ENCODE results near the gene CLCN3. TPM values are rescaled to one million over a fixed set of nuclear protein-coding genes. Genes with fewer than 3 reads are reported as not detected.
A peak's percentile ranks its signal among the peaks of the same experiment; 100 is the strongest.
"Not testable (repeated sequence)": the region's sequence is repeated elsewhere in the genome, so short reads cannot be mapped to it uniquely, and the experiment has no call there.

Gene CLCN3
- total RNA-seq: 10 to 100 TPM; 22.4 to 40.5 TPM

GRCh38 chr4:169619958-169620879 lies at the start of gene CLCN3:
Gene CLCN3 (plus strand): TSS chr4:169620578. CDS start chr4:169635929, 15,351 bp downstream.
- H3K36me3 ChIP-seq (replicated peaks in 1 of 2; ENCODE audit: insufficient read depth in 1 of 2, low read depth in 2 of 2): no peaks in the 10 kb centered on the region
- H3K4me1 ChIP-seq: peaks cover 12% of the 10 kb centered on the region
- peak; percentile 96 for ATAC-seq
- H3K27ac ChIP-seq: peak within 1 kb of the TSS; percentile 86 to 98 (median 96)
- WGBS, 2 donors: 0 to 1% methylated on average over 37 to 64 of the region's 67 CpGs
- peak; percentile 97 to 98 (median 98) for DNase-seq
- H3K9me3 ChIP-seq: no peaks in the 10 kb centered on the region
- H3K27me3 ChIP-seq: no peaks in the 10 kb centered on the region
- H3K4me3 ChIP-seq: peak within 1 kb of the TSS; percentile 32 to 53
- peak in 5 of 7 experiments; percentile 24 to 61 (median 42) for TF ChIP-seq CTCF (IDR thresholded peaks at IDR 0.05)
- peak; percentile 91 to 98 (median 97) for TF ChIP-seq POLR2A (IDR thresholded peaks at IDR 0.05)
- intact Hi-C loops (cut with DNase I): no loop called here

GRCh38 chr4:169571012-169571411 lies 49.4 kb upstream of the CLCN3 start:
- H3K36me3 ChIP-seq (replicated peaks in 1 of 2; ENCODE audit: insufficient read depth in 1 of 2, low read depth in 2 of 2); H3K4me1 ChIP-seq; H3K4me3 ChIP-seq; H3K27ac ChIP-seq; DNase-seq; intact Hi-C loops (cut with DNase I); ATAC-seq; H3K9me3 ChIP-seq; H3K27me3 ChIP-seq: not testable (repeated sequence)
- 98 to 100% methylated on average over 2 of the region's 3 CpGs for WGBS, 2 donors

GRCh38 chr4:169571435-169571834 lies 48.9 kb upstream of the CLCN3 start:
- TF ChIP-seq CTCF (IDR thresholded peaks at IDR 0.05) (no peak), POLR2A (IDR thresholded peaks at IDR 0.05) (no peak)
- H3K4me1 ChIP-seq: no peaks in the 10 kb centered on the region
- H3K4me3 ChIP-seq: no peak overlapping the region
- 90 to 96% methylated on average over 4 of the region's 4 CpGs for WGBS, 2 donors
- H3K27ac ChIP-seq: no peak overlapping the region
- H3K36me3 ChIP-seq (replicated peaks in 1 of 2; ENCODE audit: insufficient read depth in 1 of 2, low read depth in 2 of 2): peaks cover 0 to 2% of the 10 kb centered on the region in 2 donors
- no peaks in the 10 kb centered on the region for H3K27me3 ChIP-seq
- ATAC-seq (no peak), DNase-seq (no peak)
- intact Hi-C loops (cut with DNase I): no loop called here
- H3K9me3 ChIP-seq: no peaks in the 10 kb centered on the region

- Histone ChIP-seq H3K4me3 (no peak overlapping the region), H3K36me3 (replicated peaks in 1 of 2; ENCODE audit: insufficient read depth in 1 of 2, low read depth in 2 of 2) (peaks cover 0 to 2% of the 10 kb centered on the region in 2 donors), H3K27me3 (no peaks in the 10 kb centered on the region), H3K9me3 (no peaks in the 10 kb centered on the region), H3K27ac (no peak overlapping the region), H3K4me1 (no peaks in the 10 kb centered on the region)
- ATAC-seq: no peak
- TF ChIP-seq POLR2A (IDR thresholded peaks at IDR 0.05): no peak
- no peak for TF ChIP-seq CTCF (IDR thresholded peaks at IDR 0.05)
- intact Hi-C loops (cut with DNase I): no loop called here
- no peak for DNase-seq
- WGBS, 2 donors: 89 to 100% methylated on average over 1 of the region's 1 CpG
Observed at GRCh38 chr4:169573889-169574288, 46.5 kb upstream of the CLCN3 start.

- intact Hi-C loops (cut with DNase I): no loop called here
- no peaks in the 10 kb centered on the region for H3K4me1 ChIP-seq
- WGBS, 2 donors: 77 to 81% methylated on average over 2 of the region's 2 CpGs
Observed at GRCh38 chr4:169582203-169582602, 38.2 kb upstream of the CLCN3 start.

More at GRCh38 chr4:169582203-169582602, 38.2 kb upstream of the CLCN3 start:
- Histone ChIP-seq H3K27me3 (no peaks in the 10 kb centered on the region), H3K9me3 (no peaks in the 10 kb centered on the region), H3K36me3 (replicated peaks in 1 of 2; ENCODE audit: insufficient read depth in 1 of 2, low read depth in 2 of 2) (peaks cover 0 to 2% of the 10 kb centered on the region in 2 donors), H3K27ac (no peak overlapping the region), H3K4me3 (no peak overlapping the region)
- TF ChIP-seq POLR2A (IDR thresholded peaks at IDR 0.05) (no peak), CTCF (IDR thresholded peaks at IDR 0.05) (no peak)
- ATAC-seq: no peak
- DNase-seq: no peak
